ENCODE data around the gene CYP4F2.
"Not testable (repeated sequence)": the region's sequence is repeated elsewhere in the genome, so short reads cannot be mapped to it uniquely, and the experiment has no call there.

The CYP4F2 gene

GRCh38 chr19:15902898-15903297 lies 5.0 kb upstream of the CYP4F2 start:
- not testable (repeated sequence) for H3K27me3 ChIP-seq (ENCODE audit: control insufficient read depth in 2 of 2, insufficient read depth in 2 of 2, low read length in 2 of 2); H3K9ac ChIP-seq (ENCODE audit: low read depth in 1 of 2, low read length in 2 of 2); H3K9me3 ChIP-seq (ENCODE audit: control insufficient read depth in 2 of 2, low read length in 2 of 2); H3K27ac ChIP-seq (ENCODE audit: low read depth in 2 of 2, low read length in 2 of 2); H3K4me1 ChIP-seq (ENCODE audit: control insufficient read depth in 2 of 2, insufficient read depth in 2 of 2, low read length in 2 of 2); H3K4me3 ChIP-seq (ENCODE audit: low read length in 2 of 2); H3K36me3 ChIP-seq (ENCODE audit: control insufficient read depth in 2 of 2, insufficient read depth in 2 of 2, low read length in 2 of 2)

- Histone ChIP-seq H3K27ac (ENCODE audit: low read depth in 2 of 2, low read length in 2 of 2) (no peak overlapping the region), H3K4me3 (ENCODE audit: low read length in 2 of 2) (no peak overlapping the region), H3K9me3 (ENCODE audit: control insufficient read depth in 2 of 2, low read length in 2 of 2) (no peaks in the 10 kb centered on the region), H3K9ac (ENCODE audit: low read depth in 1 of 2, low read length in 2 of 2) (no peak overlapping the region), H3K4me1 (ENCODE audit: control insufficient read depth in 2 of 2, insufficient read depth in 2 of 2, low read length in 2 of 2) (peaks cover 6 to 7% of the 10 kb centered on the region in 2 donors), H3K27me3 (ENCODE audit: control insufficient read depth in 2 of 2, insufficient read depth in 2 of 2, low read length in 2 of 2) (no peaks in the 10 kb centered on the region), H3K36me3 (ENCODE audit: control insufficient read depth in 2 of 2, insufficient read depth in 2 of 2, low read length in 2 of 2) (no peaks in the 10 kb centered on the region)
Measured at GRCh38 chr19:15902254-15902653, 4.4 kb upstream of the CYP4F2 start.

DNA sequence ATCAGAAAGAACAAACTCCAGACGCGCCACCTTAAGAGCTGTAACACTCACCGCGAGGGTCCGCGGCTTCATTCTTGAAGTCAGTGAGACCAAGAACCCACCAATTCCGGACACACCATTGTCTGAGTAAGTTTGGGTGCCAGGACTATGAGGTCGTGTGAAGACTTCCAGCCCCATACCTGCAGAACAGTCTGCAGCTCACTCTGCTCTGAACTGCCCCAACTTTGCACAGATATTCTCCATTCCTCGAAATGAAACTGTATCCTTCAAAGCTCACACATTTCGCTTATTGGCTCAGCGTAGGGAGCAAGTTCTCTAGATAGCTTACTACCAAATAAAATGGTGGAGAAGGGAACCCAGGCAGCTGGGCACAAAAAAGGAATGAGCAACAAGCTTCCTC lies 2.6 kb upstream of the CYP4F2 start:
- H3K27me3 ChIP-seq (ENCODE audit: control insufficient read depth in 2 of 2, insufficient read depth in 2 of 2, low read length in 2 of 2) = no peaks in the 10 kb centered on the region
- no peaks in the 10 kb centered on the region for H3K9me3 ChIP-seq (ENCODE audit: control insufficient read depth in 2 of 2, low read length in 2 of 2)
- H3K4me3 ChIP-seq (ENCODE audit: low read length in 2 of 2) = no peak overlapping the region
- H3K4me1 ChIP-seq (ENCODE audit: control insufficient read depth in 2 of 2, insufficient read depth in 2 of 2, low read length in 2 of 2) = peaks cover 7 to 8% of the 10 kb centered on the region in 2 donors
- no peaks in the 10 kb centered on the region for H3K36me3 ChIP-seq (ENCODE audit: control insufficient read depth in 2 of 2, insufficient read depth in 2 of 2, low read length in 2 of 2)
- no peak overlapping the region for H3K27ac ChIP-seq (ENCODE audit: low read depth in 2 of 2, low read length in 2 of 2)
- H3K9ac ChIP-seq (ENCODE audit: low read depth in 1 of 2, low read length in 2 of 2) = no peak overlapping the region

- not testable (repeated sequence) for H3K27ac ChIP-seq (ENCODE audit: low read depth in 2 of 2, low read length in 2 of 2); H3K9me3 ChIP-seq (ENCODE audit: control insufficient read depth in 2 of 2, low read length in 2 of 2); H3K4me3 ChIP-seq (ENCODE audit: low read length in 2 of 2); H3K9ac ChIP-seq (ENCODE audit: low read depth in 1 of 2, low read length in 2 of 2); H3K36me3 ChIP-seq (ENCODE audit: control insufficient read depth in 2 of 2, insufficient read depth in 2 of 2, low read length in 2 of 2); H3K4me1 ChIP-seq (ENCODE audit: control insufficient read depth in 2 of 2, insufficient read depth in 2 of 2, low read length in 2 of 2); H3K27me3 ChIP-seq (ENCODE audit: control insufficient read depth in 2 of 2, insufficient read depth in 2 of 2, low read length in 2 of 2)
Measured at GRCh38 chr19:15900032-15900431, 2.2 kb upstream of the CYP4F2 start.

GRCh38 chr19:15899561-15899960 lies 1.7 kb upstream of the CYP4F2 start:
- not testable (repeated sequence) for H3K4me3 ChIP-seq (ENCODE audit: low read length in 2 of 2); H3K4me1 ChIP-seq (ENCODE audit: control insufficient read depth in 2 of 2, insufficient read depth in 2 of 2, low read length in 2 of 2); H3K27me3 ChIP-seq (ENCODE audit: control insufficient read depth in 2 of 2, insufficient read depth in 2 of 2, low read length in 2 of 2); H3K9me3 ChIP-seq (ENCODE audit: control insufficient read depth in 2 of 2, low read length in 2 of 2); H3K27ac ChIP-seq (ENCODE audit: low read depth in 2 of 2, low read length in 2 of 2); H3K36me3 ChIP-seq (ENCODE audit: control insufficient read depth in 2 of 2, insufficient read depth in 2 of 2, low read length in 2 of 2); H3K9ac ChIP-seq (ENCODE audit: low read depth in 1 of 2, low read length in 2 of 2)

GRCh38 chr19:15897026-15897737 lies 692 bp downstream of the CYP4F2 start:
- Histone ChIP-seq H3K4me1 (ENCODE audit: control insufficient read depth in 2 of 2, insufficient read depth in 2 of 2, low read length in 2 of 2) (peaks cover 20 to 21% of the 10 kb centered on the region in 2 donors), H3K4me3 (ENCODE audit: low read length in 2 of 2) (peak overlapping the region in 1 of 2 donors; percentile 36), H3K9ac (ENCODE audit: low read depth in 1 of 2, low read length in 2 of 2) (no peak overlapping the region), H3K27ac (ENCODE audit: low read depth in 2 of 2, low read length in 2 of 2) (no peak overlapping the region), H3K27me3 (ENCODE audit: control insufficient read depth in 2 of 2, insufficient read depth in 2 of 2, low read length in 2 of 2) (no peaks in the 10 kb centered on the region), H3K9me3 (ENCODE audit: control insufficient read depth in 2 of 2, low read length in 2 of 2) (no peaks in the 10 kb centered on the region), H3K36me3 (ENCODE audit: control insufficient read depth in 2 of 2, insufficient read depth in 2 of 2, low read length in 2 of 2) (no peaks in the 10 kb centered on the region)

- no peak overlapping the region for H3K27ac ChIP-seq (ENCODE audit: low read depth in 2 of 2, low read length in 2 of 2)
- H3K9me3 ChIP-seq (ENCODE audit: control insufficient read depth in 2 of 2, low read length in 2 of 2) = no peaks in the 10 kb centered on the region
- no peak overlapping the region for H3K9ac ChIP-seq (ENCODE audit: low read depth in 1 of 2, low read length in 2 of 2)
- no peak overlapping the region for H3K4me3 ChIP-seq (ENCODE audit: low read length in 2 of 2)
- no peaks in the 10 kb centered on the region for H3K36me3 ChIP-seq (ENCODE audit: control insufficient read depth in 2 of 2, insufficient read depth in 2 of 2, low read length in 2 of 2)
- H3K27me3 ChIP-seq (ENCODE audit: control insufficient read depth in 2 of 2, insufficient read depth in 2 of 2, low read length in 2 of 2) = no peaks in the 10 kb centered on the region
- peaks cover 20 to 21% of the 10 kb centered on the region in 2 donors for H3K4me1 ChIP-seq (ENCODE audit: control insufficient read depth in 2 of 2, insufficient read depth in 2 of 2, low read length in 2 of 2)
Measured at GRCh38 chr19:15895876-15896430, 1.9 kb downstream of the CYP4F2 start.

DNA sequence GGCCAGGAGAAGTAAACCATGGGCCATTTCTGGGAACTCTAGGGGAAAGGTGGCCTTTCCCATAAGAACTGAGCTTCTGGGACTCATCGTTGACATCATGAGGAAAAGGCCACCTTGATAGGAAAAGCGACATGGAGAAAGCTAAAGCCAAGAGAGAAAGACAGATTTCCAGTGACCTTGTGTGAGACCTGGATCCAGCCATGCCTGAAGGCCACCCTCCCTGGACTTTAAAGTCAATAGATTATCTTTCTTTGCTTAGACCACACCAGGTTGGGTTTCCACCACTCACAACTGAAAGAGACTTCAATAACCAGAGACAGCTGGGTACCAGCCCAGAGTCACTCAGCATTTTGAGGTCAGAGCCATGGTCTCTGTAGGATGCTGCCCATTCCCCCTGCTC lies 3.5 kb downstream of the CYP4F2 start:
- H3K27me3 ChIP-seq (ENCODE audit: control insufficient read depth in 2 of 2, insufficient read depth in 2 of 2, low read length in 2 of 2) = no peaks in the 10 kb centered on the region
- H3K36me3 ChIP-seq (ENCODE audit: control insufficient read depth in 2 of 2, insufficient read depth in 2 of 2, low read length in 2 of 2) = no peaks in the 10 kb centered on the region
- H3K9me3 ChIP-seq (ENCODE audit: control insufficient read depth in 2 of 2, low read length in 2 of 2) = no peaks in the 10 kb centered on the region
- no peak overlapping the region for H3K9ac ChIP-seq (ENCODE audit: low read depth in 1 of 2, low read length in 2 of 2)
- no peak overlapping the region for H3K4me3 ChIP-seq (ENCODE audit: low read length in 2 of 2)
- peaks cover 20 to 21% of the 10 kb centered on the region in 2 donors for H3K4me1 ChIP-seq (ENCODE audit: control insufficient read depth in 2 of 2, insufficient read depth in 2 of 2, low read length in 2 of 2)
- H3K27ac ChIP-seq (ENCODE audit: low read depth in 2 of 2, low read length in 2 of 2) = peak overlapping the region in 1 of 2 donors; percentile 54

- no peaks in the 10 kb centered on the region for H3K9me3 ChIP-seq (ENCODE audit: control insufficient read depth in 2 of 2, low read length in 2 of 2)
- no peak overlapping the region for H3K9ac ChIP-seq (ENCODE audit: low read depth in 1 of 2, low read length in 2 of 2)
- no peak overlapping the region for H3K4me3 ChIP-seq (ENCODE audit: low read length in 2 of 2)
- peaks cover 20 to 21% of the 10 kb centered on the region in 2 donors for H3K4me1 ChIP-seq (ENCODE audit: control insufficient read depth in 2 of 2, insufficient read depth in 2 of 2, low read length in 2 of 2)
- H3K27me3 ChIP-seq (ENCODE audit: control insufficient read depth in 2 of 2, insufficient read depth in 2 of 2, low read length in 2 of 2) = no peaks in the 10 kb centered on the region
- peak overlapping the region; percentile 48 to 63 for H3K27ac ChIP-seq (ENCODE audit: low read depth in 2 of 2, low read length in 2 of 2)
- no peaks in the 10 kb centered on the region for H3K36me3 ChIP-seq (ENCODE audit: control insufficient read depth in 2 of 2, insufficient read depth in 2 of 2, low read length in 2 of 2)
Measured at GRCh38 chr19:15893477-15893876, 4.4 kb downstream of the CYP4F2 start.

DNA sequence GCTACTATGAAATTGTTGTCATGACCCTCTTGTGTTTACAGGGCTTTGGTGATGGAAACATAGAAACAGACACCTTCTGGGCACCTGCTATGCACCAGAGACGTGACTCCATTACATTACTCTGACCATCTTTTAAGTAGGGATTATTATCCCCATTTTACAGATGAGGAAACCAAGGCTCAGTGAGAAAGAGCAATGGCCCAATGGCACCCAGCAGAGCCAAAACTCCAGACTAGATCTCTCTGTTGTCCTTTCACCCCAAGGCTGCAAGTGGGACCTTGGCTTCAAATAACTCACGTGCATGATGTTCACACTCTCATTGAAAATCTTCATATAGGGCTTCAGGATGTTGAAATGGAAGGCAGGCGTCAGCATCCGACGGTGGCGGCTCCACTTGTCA lies 5.9 kb downstream of the CYP4F2 start:
- Histone ChIP-seq H3K4me1 (ENCODE audit: control insufficient read depth in 2 of 2, insufficient read depth in 2 of 2, low read length in 2 of 2) (peaks cover 14% of the 10 kb centered on the region in 2 donors), H3K36me3 (ENCODE audit: control insufficient read depth in 2 of 2, insufficient read depth in 2 of 2, low read length in 2 of 2) (no peaks in the 10 kb centered on the region), H3K27ac (ENCODE audit: low read depth in 2 of 2, low read length in 2 of 2) (no peak overlapping the region), H3K4me3 (ENCODE audit: low read length in 2 of 2) (no peak overlapping the region), H3K9me3 (ENCODE audit: control insufficient read depth in 2 of 2, low read length in 2 of 2) (no peaks in the 10 kb centered on the region), H3K27me3 (ENCODE audit: control insufficient read depth in 2 of 2, insufficient read depth in 2 of 2, low read length in 2 of 2) (no peaks in the 10 kb centered on the region), H3K9ac (ENCODE audit: low read depth in 1 of 2, low read length in 2 of 2) (no peak overlapping the region)

Measured in mucosa of rectum (tissue), 2 donors.